ENCODE measurements around the gene PPFIA4.

- TF ChIP-seq POLR2AphosphoS5 (IDR thresholded peaks at IDR 0.05; ENCODE audit: low read depth, low read length) = no peak
- no peak for TF ChIP-seq POLR2A (IDR thresholded peaks at IDR 0.05; ENCODE audit: low read depth, low read length)
- no peak for TF ChIP-seq TAF1 (IDR thresholded peaks at IDR 0.05; ENCODE audit: low read depth, low read length)
- TF ChIP-seq SPI1 (IDR thresholded peaks at IDR 0.05; ENCODE audit: low read depth, low read length) = no peak
Measured at GRCh38 chr1:203127666-203128430, 101.6 kb downstream of the PPFIA4 start, which contains the start of gene ADORA1.
